Epithelial cell of prostate (primary cell): Measurements from ENCODE around the gene MAPK7.

Source experiments
- DNase-seq: peaks from one replicate; pipeline ENCODE4 v3.0.0-alpha.2; 2011; ENCODE audit warnings: low read depth, low spot score
- H3K27ac ChIP-seq: fragments of 450-650 bp; 2 replicates; pipeline ENCODE4 v1.5.1; 2017; ENCODE audit warnings: mild to moderate bottlenecking

The MAPK7 gene

GRCh38 chr17:19413761-19414160 lies 35.5 kb downstream of the MAPK7 start:
- DNase-seq: no peak
- H3K27ac ChIP-seq: no peak overlapping the region

- DNase-seq: no peak
- no peak overlapping the region for H3K27ac ChIP-seq
These were observed 36.3 kb downstream of the MAPK7 start for GRCh38 chr17:19414396-19415280.

GRCh38 chr17:19415311-19415710 lies 37.0 kb downstream of the MAPK7 start:
- no peak overlapping the region for H3K27ac ChIP-seq
- no peak for DNase-seq

GRCh38 chr17:19415806-19416775 lies 37.8 kb downstream of the MAPK7 start:
- DNase-seq: no peak
- no peak overlapping the region for H3K27ac ChIP-seq

GRCh38 chr17:19417611-19418010 lies 39.3 kb downstream of the MAPK7 start:
- H3K27ac ChIP-seq: no peak overlapping the region
- DNase-seq: no peak

GRCh38 chr17:19418251-19418992 lies 40.1 kb downstream of the MAPK7 start:
- no peak overlapping the region for H3K27ac ChIP-seq
- no peak for DNase-seq

GRCh38 chr17:19421219-19421618 lies 42.9 kb downstream of the MAPK7 start:
- no peak for DNase-seq
- no peak overlapping the region for H3K27ac ChIP-seq

- no peak for DNase-seq
- no peak overlapping the region for H3K27ac ChIP-seq
These were observed 43.6 kb downstream of the MAPK7 start for GRCh38 chr17:19421926-19422325.

- H3K27ac ChIP-seq: no peak overlapping the region
- no peak for DNase-seq
These were observed 46.9 kb downstream of the MAPK7 start for GRCh38 chr17:19424934-19425868.

GRCh38 chr17:19426631-19427030 lies 48.3 kb downstream of the MAPK7 start:
- DNase-seq: no peak

GRCh38 chr17:19431691-19432090 lies 53.4 kb downstream of the MAPK7 start:
- no peak for DNase-seq
- no peak overlapping the region for H3K27ac ChIP-seq

More at GRCh38 chr17:19426631-19427030, 48.3 kb downstream of the MAPK7 start:
- no peak overlapping the region for H3K27ac ChIP-seq
